H9 (cell line): ENCODE data around the gene AP4E1. TPM values are rescaled to one million over a fixed set of nuclear protein-coding genes. Genes with fewer than 3 reads are reported as not detected.

Source experiments
- DNase-seq: peaks from one replicate; pipeline ENCODE4 v3.0.0-alpha.2; 2017
- H2AFZ ChIP-seq: one replicate; pipeline ENCODE4 v1.6.1; 2013; ENCODE audit warnings: mild to moderate bottlenecking, low read length, control low read depth, moderate library complexity
- H2AK5ac ChIP-seq: 2 replicates; pipeline ENCODE4 v1.6.1; 2013; ENCODE audit warnings: low read length, control low read depth, mixed read lengths; ENCODE audit not compliant: insufficient read length
- H2BK120ac ChIP-seq: one replicate; pipeline ENCODE4 v1.6.1; 2013; ENCODE audit warnings: low read depth, mild to moderate bottlenecking, low read length, control low read depth, inconsistent platforms; ENCODE audit not compliant: poor library complexity, severe bottlenecking
- H2BK12ac ChIP-seq: 2 replicates; pipeline ENCODE4 v1.6.1; 2013; ENCODE audit warnings: low read length, control low read depth, mixed read lengths, low read depth; ENCODE audit not compliant: insufficient read length
- H2BK15ac ChIP-seq: 2 replicates; pipeline ENCODE4 v1.6.1; 2013; ENCODE audit warnings: low read depth, low read length, control low read depth
- H2BK20ac ChIP-seq: one replicate; pipeline ENCODE4 v1.6.1; 2013; ENCODE audit warnings: low read depth, mild to moderate bottlenecking, low read length, control low read depth, inconsistent platforms; ENCODE audit not compliant: poor library complexity, severe bottlenecking
- H2BK5ac ChIP-seq: 2 replicates; pipeline ENCODE4 v1.6.1; 2013; ENCODE audit warnings: low read length, control low read depth, mixed read lengths; ENCODE audit not compliant: insufficient read length
- H3K14ac ChIP-seq: 2 replicates; pipeline ENCODE4 v1.6.1; 2013; ENCODE audit warnings: low read length, control low read depth; ENCODE audit not compliant: insufficient read depth
- H3K18ac ChIP-seq: 2 replicates; pipeline ENCODE4 v1.6.1; 2013; ENCODE audit warnings: low read depth, mild to moderate bottlenecking, mixed read lengths, low read length, control low read depth; ENCODE audit not compliant: insufficient read length
- H3K23ac ChIP-seq: 2 replicates; pipeline ENCODE4 v1.6.1; 2013; ENCODE audit warnings: low read length, control low read depth, mixed read lengths, low read depth; ENCODE audit not compliant: insufficient read length
- H3K23me2 ChIP-seq: 2 replicates; pipeline ENCODE4 v1.6.1; 2013; ENCODE audit warnings: low read depth, mild to moderate bottlenecking, mixed read lengths, low read length, control low read depth; ENCODE audit not compliant: insufficient read length, poor library complexity, severe bottlenecking
- H3K27ac ChIP-seq: 2 replicates; pipeline ENCODE4 v1.5.1; 2013; ENCODE audit warnings: low read length, control low read depth, mixed read lengths, low read depth; ENCODE audit not compliant: insufficient read length
- H3K27me3 ChIP-seq: 2 replicates; pipeline ENCODE4 v1.6.1; 2013; ENCODE audit warnings: low read length, control low read depth, inconsistent platforms; ENCODE audit not compliant: insufficient read depth
- H3K4ac ChIP-seq: 2 replicates; pipeline ENCODE4 v1.6.1; 2013; ENCODE audit warnings: low read depth, mild to moderate bottlenecking, control low read depth, inconsistent platforms, low read length, moderate library complexity
- H3K4me1 ChIP-seq: 2 replicates; pipeline ENCODE4 v1.6.1; 2013; ENCODE audit warnings: low read length, control low read depth, inconsistent platforms; ENCODE audit not compliant: insufficient read depth
- H3K4me2 ChIP-seq: 2 replicates; pipeline ENCODE4 v1.6.1; 2013; ENCODE audit warnings: low read length, control low read depth, mixed read lengths; ENCODE audit not compliant: insufficient read length, insufficient read depth
- H3K56ac ChIP-seq: 2 replicates; pipeline ENCODE4 v1.6.1; 2013; ENCODE audit warnings: low read depth, mild to moderate bottlenecking, mixed read lengths, low read length, control low read depth; ENCODE audit not compliant: insufficient read length
- H3K79me1 ChIP-seq: 2 replicates; pipeline ENCODE4 v1.6.1; 2013; ENCODE audit warnings: low read depth, mild to moderate bottlenecking, moderate library complexity, low read length, control low read depth, inconsistent platforms; ENCODE audit not compliant: insufficient read depth, poor library complexity, severe bottlenecking
- H3K79me2 ChIP-seq: 2 replicates; pipeline ENCODE4 v1.6.1; 2013; ENCODE audit warnings: low read length, control low read depth, inconsistent platforms; ENCODE audit not compliant: insufficient read depth
- H3K9ac ChIP-seq: 2 replicates; pipeline ENCODE4 v1.6.1; 2013; ENCODE audit warnings: low read length, control low read depth, mixed read lengths; ENCODE audit not compliant: insufficient read length; ENCODE audit errors: extremely low read depth
- H3K9me3 ChIP-seq: one replicate; pipeline ENCODE4 v1.6.1; 2013; ENCODE audit warnings: low read depth, low read length, inconsistent platforms; ENCODE audit not compliant: control insufficient read depth
- H3T11ph ChIP-seq: one replicate; pipeline ENCODE4 v1.6.1; 2013; ENCODE audit warnings: mild to moderate bottlenecking, low read length, control low read depth, inconsistent platforms
- H4K20me1 ChIP-seq: one replicate; pipeline ENCODE4 v1.6.1; 2013; ENCODE audit not compliant: control insufficient read depth, insufficient read length, insufficient read depth
- H4K5ac ChIP-seq: 2 replicates; pipeline ENCODE4 v1.6.1; 2013; ENCODE audit warnings: low read depth, mild to moderate bottlenecking, mixed read lengths, low read length, control low read depth; ENCODE audit not compliant: insufficient read length
- H4K8ac ChIP-seq: replicated peaks from 2 replicates; pipeline ENCODE4 v1.6.1; 2013; ENCODE audit warnings: low read length, control low read depth, mixed read lengths, low read depth; ENCODE audit not compliant: insufficient read length
- H4K91ac ChIP-seq: 2 replicates; pipeline ENCODE4 v1.6.1; 2013; ENCODE audit warnings: low read depth, mild to moderate bottlenecking, moderate library complexity, mixed read lengths, low read length, control low read depth; ENCODE audit not compliant: insufficient read length
- H3K27ac Mint-ChIP-seq, 3 experiments: 2 replicates in 2 of 3; 3 replicates in 1 of 3; pipeline ENCODE4 v1.8.0; 2020 to 2021; ENCODE audit warnings: mixed read lengths in 3 of 3, mild to moderate bottlenecking in 1 of 3, moderate library complexity in 1 of 3
- H3K27me3 Mint-ChIP-seq: 2 replicates; pipeline ENCODE4 v1.8.0; 2021; ENCODE audit warnings: low read depth, mild to moderate bottlenecking, moderate library complexity, mixed read lengths
- H3K36me3 Mint-ChIP-seq, 3 experiments: 2 replicates in 2 of 3; 3 replicates in 1 of 3; pipeline ENCODE4 v1.8.0; 2020 to 2021; ENCODE audit warnings: low read depth in 3 of 3, mixed read lengths in 3 of 3; ENCODE audit not compliant: insufficient read depth in 1 of 3
- H3K4me1 Mint-ChIP-seq, 2 experiments: 2 replicates each; pipeline ENCODE4 v1.8.0; 2020; ENCODE audit warnings: mixed read lengths in 2 of 2
- H3K4me3 Mint-ChIP-seq, 2 experiments: 2 replicates in 1 of 2; 3 replicates in 1 of 2; pipeline ENCODE4 v1.8.0; 2020 to 2021; ENCODE audit warnings: mild to moderate bottlenecking in 2 of 2, mixed read lengths in 2 of 2, moderate library complexity in 1 of 2
- H3K9me3 Mint-ChIP-seq, 2 experiments: 2 replicates in 1 of 2; 3 replicates in 1 of 2; pipeline ENCODE4 v1.8.0; 2020; ENCODE audit warnings: mild to moderate bottlenecking in 2 of 2, mixed read lengths in 2 of 2, moderate library complexity in 1 of 2
- CTCF ChIP-seq: fragments of 200-600 bp; sonication (generic); conservative IDR thresholded peaks from 3 replicates; pipeline ENCODE4 v1.8.0; 2021; ENCODE audit warnings: antibody characterized with exemption, mild to moderate bottlenecking
- total RNA-seq: library from RNA; stranded (reverse); gene quantifications from 2 replicates; pipeline ENCODE4 v1.2.1, GENCODE V29; 2021

Gene AP4E1
- total RNA-seq, 1 experiment from 2014 or later: 13.8 TPM

DNA sequence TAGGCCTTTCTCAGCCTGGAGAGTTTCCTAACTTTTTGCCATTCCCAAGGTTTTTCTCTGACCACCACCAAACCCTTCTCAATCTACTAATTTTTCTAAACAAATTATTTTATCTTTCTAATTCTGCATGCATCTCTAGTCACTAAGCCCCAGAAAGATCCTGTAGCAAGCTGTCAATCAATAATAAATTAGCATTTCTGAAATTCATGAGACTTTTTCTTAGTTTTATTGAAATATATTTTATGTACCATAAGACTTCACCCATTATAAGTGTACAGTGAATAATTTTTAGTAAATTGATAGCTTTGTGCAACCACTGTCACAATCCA, 22.4 kb upstream of the AP4E1 start:
- Histone ChIP-seq H2BK120ac (no peak overlapping the region), H3K4me1 (no peaks in the 10 kb centered on the region), H3K56ac (no peak overlapping the region), H3K18ac (no peak overlapping the region), H2BK15ac (no peak overlapping the region), H3K79me1 (no peaks in the 10 kb centered on the region), H2BK5ac (no peak overlapping the region), H3K23me2 (no peaks in the 10 kb centered on the region), H3K14ac (no peak overlapping the region), H2BK20ac (no peak overlapping the region), H3K4ac (no peak overlapping the region), H3K9me3 (no peaks in the 10 kb centered on the region), H4K20me1 (no peaks in the 10 kb centered on the region), H3K4me2 (no peak overlapping the region), H3K27ac (no peak overlapping the region), H3T11ph (no peak overlapping the region), H3K79me2 (no peaks in the 10 kb centered on the region), H3K23ac (no peak overlapping the region), H4K5ac (no peak overlapping the region), H3K9ac (no peak overlapping the region), H2AFZ (no peak overlapping the region), H2BK12ac (no peak overlapping the region), H4K91ac (no peak overlapping the region), H4K8ac (no peak overlapping the region), H2AK5ac (no peak overlapping the region), H3K27me3 (no peaks in the 10 kb centered on the region)
- Mint-ChIP-seq H3K9me3 (peaks cover 7 to 10% of the 10 kb centered on the region in 2 experiments; a peak in 4 of 5 replicates), H3K27me3 (no peaks in the 10 kb centered on the region; the same call in none of the 2 replicates), H3K27ac (no peak overlapping the region), H3K36me3 (peaks cover 2 to 8% (median 2%) of the 10 kb centered on the region in 3 experiments; a peak in 4 of 7 replicates), H3K4me1 (no peaks in the 10 kb centered on the region), H3K4me3 (no peak overlapping the region)
- no peak for DNase-seq
- TF ChIP-seq CTCF: no peak
